ENCODE results near the gene NT5C1B.

Gene NT5C1B

DNA sequence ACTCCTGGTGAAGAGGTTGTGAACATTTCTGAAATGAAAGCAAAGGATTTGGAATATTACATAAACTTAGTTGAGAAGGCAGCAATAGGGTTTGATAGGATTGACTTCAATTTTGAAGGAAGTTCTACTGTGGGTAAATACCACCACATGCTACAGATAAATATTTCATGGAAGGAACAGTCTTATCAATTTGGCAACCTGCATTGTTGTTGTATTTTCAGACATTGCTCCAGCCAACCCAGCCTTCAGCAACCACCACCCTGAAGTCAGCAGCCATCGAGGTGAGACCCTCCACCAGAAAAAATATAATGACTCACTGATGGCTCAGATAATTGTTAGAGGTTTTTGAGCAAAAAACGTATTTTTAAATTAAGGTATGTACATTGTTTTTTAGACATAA lies 38.9 kb downstream of the NT5C1B start:
- no peak for FAIRE-seq

DNA sequence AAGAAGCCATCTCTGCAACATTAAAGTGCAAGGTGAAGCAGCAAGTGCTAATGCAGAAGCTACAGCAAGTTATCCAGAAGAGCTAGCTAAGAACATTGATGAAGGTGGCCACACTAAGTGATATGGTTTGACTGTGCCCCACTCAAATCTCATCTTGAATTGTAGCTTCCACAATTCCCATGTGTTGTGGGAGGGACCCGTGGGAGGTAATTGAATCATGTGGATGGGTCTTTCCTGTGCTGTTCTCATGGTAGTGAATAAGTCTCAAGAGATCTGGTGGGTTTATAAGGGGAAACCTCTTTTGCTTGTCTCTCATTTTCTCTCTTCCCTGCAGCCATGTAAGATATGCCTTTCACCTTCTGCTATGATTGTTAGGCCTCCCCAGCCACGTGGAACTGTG lies 40.3 kb downstream of the NT5C1B start:
- no peak for FAIRE-seq

DNA sequence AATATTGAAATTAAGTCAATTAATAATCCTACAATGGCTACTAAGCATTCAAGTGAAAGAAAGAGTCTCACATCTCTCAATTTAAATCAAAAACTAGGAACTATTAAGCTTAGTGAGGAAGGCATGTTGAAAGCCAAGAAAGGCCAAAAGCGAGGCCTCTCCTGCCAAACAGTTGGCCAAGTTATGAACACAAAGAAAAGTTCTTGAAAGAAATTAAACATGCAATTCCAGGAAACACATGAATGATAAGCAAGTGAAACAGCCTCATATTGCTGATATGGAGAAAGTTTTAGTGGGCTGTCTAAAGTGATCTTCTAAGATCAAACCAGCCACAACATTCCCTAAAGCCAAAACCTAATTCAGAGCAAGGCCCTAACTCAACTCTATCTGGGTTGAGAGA lies 40.7 kb downstream of the NT5C1B start:
- no peak for FAIRE-seq

GRCh38 chr2:18546567-18546966 lies 42.8 kb downstream of the NT5C1B start:
- FAIRE-seq, result no peak

DNA sequence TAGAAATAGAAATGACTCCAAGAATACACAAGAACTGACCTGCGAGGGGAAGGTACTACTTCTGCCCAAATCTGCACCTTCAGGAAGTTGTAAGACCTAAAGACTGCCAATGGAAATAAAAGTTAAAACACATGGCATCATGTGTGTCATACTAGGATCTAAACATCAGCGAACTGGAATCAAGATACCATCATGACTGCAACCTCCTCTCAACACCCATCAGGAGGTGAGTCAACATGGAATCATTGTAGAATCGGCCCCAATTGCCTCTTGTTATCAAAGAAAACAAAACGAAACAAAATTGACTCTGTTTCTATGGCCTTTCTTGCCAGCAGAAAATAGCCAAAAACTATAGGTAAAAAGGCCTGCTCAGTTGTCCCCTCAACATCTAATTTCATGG lies 44.0 kb downstream of the NT5C1B start:
- FAIRE-seq, result no peak

- FAIRE-seq, result no peak
These were observed 45.2 kb downstream of the NT5C1B start for GRCh38 chr2:18544171-18544570.

- FAIRE-seq, result no peak
These were observed 48.5 kb downstream of the NT5C1B start for GRCh38 chr2:18540872-18541271.

GRCh38 chr2:18536697-18537096 lies 52.7 kb downstream of the NT5C1B start:
- FAIRE-seq, result no peak

DNA sequence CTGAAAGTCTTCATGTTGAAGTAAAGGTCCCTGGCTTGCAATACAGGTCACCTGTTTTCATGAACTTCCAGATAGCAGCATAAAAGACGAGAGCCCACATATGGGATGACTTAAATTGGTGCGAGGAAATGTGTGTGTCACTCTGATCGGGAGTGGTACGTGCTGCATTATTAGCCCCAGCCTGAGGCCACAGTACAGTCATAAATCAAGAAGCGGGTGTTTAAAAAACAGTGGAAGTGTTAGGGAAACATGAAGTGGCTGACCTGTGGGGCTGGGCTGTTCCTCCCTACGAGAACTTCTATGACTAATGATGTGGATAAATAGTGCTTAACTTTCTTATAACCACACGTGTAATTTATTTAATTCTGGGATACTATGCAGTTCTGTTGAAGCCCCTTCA lies 53.3 kb downstream of the NT5C1B start:
- FAIRE-seq, result no peak

GRCh38 chr2:18531194-18531593 lies 58.2 kb downstream of the NT5C1B start:
- no peak for FAIRE-seq

GRCh38 chr2:18527822-18528221 lies 61.5 kb downstream of the NT5C1B start:
- FAIRE-seq, result no peak

DNA sequence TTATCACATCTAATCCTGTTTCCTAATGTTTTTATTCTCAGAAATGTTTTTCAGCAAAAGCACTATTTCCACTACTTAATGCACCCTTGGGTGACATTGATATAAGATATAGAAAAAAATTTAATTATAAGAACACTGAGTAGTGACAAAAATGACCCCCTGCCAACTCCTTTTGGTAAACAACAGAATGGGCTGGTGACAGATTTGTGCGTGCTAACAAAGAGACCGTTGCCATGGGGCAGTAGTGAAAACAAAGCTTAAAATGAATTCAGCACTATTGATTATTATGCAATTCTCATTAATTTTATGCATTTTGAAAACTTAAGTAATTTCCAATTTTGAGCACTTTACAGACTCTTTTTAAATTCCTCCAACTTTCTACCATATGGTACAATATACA lies 62.0 kb downstream of the NT5C1B start:
- FAIRE-seq, result no peak

GRCh38 chr2:18526429-18526828 lies 62.9 kb downstream of the NT5C1B start:
- no peak for FAIRE-seq

GRCh38 chr2:18525852-18526251 lies 63.5 kb downstream of the NT5C1B start:
- no peak for FAIRE-seq

DNA sequence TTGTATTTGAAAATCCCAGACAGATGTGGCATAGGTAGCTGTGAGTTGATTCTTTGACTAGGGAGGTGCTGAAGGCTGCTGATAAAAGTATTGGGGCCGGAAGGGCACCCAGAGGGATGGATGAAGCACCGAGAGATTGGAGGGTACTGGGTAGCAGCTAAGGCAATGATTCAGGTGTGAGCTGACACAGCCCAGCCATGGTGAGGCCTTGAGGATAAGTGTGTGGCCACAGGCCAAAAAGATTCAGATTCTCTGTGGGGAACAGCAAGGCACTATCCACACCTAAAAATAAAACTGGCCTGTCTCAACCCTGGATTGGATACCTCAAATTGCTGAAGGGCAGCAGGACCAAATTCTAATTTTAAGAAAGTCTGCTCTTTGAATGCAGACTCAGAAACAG lies 64.1 kb downstream of the NT5C1B start:
- FAIRE-seq, result no peak

DNA sequence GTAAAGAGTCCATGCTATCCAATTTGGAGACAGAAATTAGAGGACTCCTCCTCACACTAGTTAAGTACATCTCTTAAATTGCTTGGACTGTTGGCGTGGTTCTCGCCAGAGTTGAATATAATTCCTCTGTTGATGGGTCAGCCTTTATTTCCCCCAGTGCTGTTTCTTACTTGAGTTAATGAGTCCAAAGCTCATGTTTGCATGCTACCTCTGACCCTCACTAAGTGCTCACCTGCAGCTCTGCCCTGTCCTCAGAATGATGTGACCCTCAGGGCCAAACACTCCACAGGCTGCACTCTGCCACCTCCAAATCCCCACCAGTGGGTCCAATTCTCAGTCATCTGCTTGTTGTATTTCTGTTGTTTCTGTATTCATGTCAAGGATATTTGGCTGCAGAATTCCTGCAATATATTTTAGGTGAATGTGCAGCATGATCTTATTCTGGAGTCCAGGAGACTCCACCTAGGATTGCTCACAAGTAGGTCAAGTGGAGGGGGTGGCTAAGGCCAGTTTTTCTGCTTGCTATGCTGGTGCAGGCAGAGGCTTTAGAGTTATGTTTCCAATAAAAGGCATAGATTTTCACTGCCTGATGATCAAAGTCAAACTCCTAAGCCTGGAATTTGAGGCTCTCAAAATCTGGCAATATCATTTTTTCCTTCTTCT lies 66.8 kb downstream of the NT5C1B start:
- no peak for FAIRE-seq

DNA sequence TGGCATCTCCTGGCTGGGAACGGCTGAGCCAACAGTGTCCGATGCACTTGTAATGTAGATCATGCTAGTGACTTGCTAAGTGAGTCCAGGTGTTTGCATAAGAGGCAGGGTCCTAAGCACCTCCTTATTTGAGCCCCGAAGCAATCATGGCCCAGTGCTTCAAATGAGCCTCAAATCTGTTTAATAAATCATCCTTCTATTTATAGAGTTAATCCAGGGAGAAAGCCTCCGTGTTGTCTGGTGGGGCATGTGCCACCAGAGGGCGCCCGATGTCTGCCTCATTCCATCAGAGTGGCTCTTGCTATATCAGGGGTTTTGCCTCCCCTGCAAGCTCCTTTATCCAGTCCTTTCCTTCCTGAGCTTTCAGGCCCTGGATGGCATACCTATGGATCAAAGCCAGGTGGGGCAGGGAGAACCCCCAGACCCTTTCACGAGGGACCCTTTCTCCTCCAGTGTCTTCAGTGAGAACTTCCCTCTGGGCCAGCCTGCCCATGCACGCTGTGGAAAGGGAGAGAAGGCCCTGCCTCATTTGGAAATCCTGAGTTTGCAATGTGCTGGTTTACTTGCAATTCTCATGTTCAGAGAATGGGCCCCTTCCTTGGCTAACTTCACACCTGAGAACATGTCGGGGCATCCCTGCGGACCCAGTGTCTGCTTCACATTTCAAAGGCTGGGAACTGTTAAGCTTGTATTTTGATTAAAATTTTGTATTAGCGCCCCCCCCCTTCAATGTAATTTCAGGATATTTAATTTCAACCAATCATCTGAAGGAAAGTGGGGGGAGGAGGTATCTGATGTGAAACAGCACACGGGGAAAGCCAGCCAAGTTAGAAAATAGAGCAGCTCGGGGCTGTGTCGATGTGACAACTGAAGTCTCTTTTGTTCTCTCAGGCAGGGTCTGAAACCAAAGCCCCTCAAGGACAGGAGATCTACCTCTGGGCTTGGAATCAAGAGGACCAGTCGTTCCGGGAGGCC lies 68.6 kb downstream of the NT5C1B start:
- no peak for FAIRE-seq

DNA sequence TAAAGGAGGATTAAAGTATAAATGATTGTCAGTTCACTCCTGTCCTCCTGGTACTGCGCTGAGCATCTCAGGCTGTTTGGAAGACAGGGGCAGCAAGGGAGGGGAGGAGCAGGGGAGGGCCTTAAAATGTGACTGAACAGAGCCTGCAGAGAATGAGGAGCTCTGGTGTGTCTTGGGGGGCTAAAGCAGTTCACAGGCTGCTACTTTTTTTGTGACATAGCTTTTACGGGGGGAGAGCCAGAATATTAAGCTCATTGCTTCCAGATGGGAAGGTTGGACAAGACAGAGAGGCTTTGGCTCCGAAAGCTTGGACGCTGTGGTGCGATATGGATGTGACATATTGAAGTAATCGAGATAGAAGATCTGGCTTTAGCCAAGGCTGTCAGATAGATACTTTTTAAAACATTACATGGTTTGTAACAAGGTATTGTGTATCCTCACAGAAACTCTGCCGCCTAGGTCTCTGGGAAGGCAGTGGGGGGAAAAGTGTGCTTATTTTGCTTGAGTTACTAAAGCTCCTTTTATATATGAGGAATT lies 69.4 kb downstream of the NT5C1B start:
- FAIRE-seq, result no peak

DNA sequence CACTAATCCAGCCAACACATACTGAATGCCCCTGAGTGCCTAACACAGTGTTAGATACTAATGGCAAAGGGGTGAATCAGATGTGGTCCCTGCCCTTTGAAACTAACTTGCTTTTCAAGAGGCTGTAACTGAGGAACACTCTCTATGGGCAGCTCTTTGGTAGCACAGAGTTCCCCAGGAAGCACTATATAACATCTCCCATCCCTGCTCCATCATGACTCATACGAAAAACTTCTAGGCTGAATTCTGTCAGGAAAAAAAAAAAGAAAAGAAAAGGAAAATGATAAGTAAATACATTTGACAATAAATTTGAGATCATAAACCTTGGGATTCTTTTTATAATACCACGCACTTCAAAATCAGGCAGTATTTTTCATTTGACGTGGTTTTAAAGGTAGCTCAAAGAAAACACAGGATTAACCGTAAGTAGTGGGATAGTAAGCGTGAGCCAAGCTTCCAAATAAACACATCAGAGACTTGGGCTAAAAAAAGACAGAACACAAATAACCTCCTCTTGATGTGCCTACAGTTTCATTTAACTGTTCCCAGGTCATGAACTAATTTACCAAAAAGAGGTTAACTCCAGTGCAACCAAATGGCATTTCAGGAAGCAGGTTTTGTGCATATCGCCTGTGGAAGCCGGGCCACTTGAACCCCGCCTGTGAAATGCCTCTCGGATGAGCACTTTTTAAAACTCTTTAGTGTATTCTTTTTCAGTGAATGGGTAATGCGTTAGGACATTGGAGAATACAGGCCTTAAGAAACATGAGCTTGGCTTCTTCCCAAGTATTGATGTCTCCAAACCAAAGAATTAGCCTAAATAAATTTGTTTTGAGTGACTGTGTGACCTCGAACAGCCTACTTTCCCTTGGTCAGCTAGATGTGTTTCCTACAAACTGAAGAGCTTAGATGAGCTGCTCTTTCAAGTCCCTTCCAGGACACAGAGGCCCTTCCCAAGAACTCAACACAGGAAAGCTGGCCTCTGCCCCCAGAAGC lies 71.0 kb downstream of the NT5C1B start:
- no peak for FAIRE-seq

GRCh38 chr2:18517386-18517785 lies 72.0 kb downstream of the NT5C1B start:
- FAIRE-seq, result no peak

- no peak for FAIRE-seq
These were observed 73.3 kb downstream of the NT5C1B start for GRCh38 chr2:18516112-18516511.

Measured in G401.6 (cell line).